ENCODE results near the gene PHETA1.
A peak's percentile ranks its signal among the peaks of the same experiment; 100 is the strongest.
"Not testable (repeated sequence)": the region's sequence is repeated elsewhere in the genome, so short reads cannot be mapped to it uniquely, and the experiment has no call there.

The PHETA1 gene

GRCh38 chr12:111379942-111380554 lies 11.2 kb upstream of the PHETA1 start:
- H3K4me3 ChIP-seq (ENCODE audit: low read depth, low read length), result no peak overlapping the region
- no peak for TF ChIP-seq CTCF (IDR thresholded peaks at IDR 0.05; ENCODE audit: insufficient read depth, low read depth, low read length, missing control alignments)
- no peak for DNase-seq (ENCODE audit: low read depth)

- TF ChIP-seq CTCF (IDR thresholded peaks at IDR 0.05; ENCODE audit: insufficient read depth, low read depth, low read length, missing control alignments), result no peak
These were observed 8.5 kb upstream of the PHETA1 start for GRCh38 chr12:111377440-111377839.

DNA sequence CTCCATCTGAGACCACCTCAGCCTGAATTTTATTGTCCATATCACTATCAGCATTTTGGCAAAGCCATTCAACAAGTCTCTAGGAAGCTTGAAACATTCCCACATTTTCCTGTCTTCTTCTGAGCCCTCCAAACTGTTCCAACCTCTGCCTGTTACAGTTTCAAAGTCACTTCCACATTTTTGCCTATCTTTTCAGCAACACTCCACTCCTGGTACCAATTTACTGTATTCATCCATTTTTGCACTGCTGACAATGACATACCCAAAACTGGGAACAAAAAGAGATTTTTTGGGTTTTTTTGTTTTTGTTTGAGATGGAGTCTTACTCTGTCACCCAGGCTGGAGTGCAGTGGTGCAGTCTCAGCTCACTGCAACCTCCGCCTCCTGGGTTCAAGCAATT lies 4.3 kb upstream of the PHETA1 start:
- H3K4me3 ChIP-seq (ENCODE audit: low read depth, low read length); DNase-seq (ENCODE audit: low read depth): not testable (repeated sequence)

More at GRCh38 chr12:111377440-111377839, 8.5 kb upstream of the PHETA1 start:
- no peak for DNase-seq (ENCODE audit: low read depth)
- no peak overlapping the region for H3K4me3 ChIP-seq (ENCODE audit: low read depth, low read length)

DNA sequence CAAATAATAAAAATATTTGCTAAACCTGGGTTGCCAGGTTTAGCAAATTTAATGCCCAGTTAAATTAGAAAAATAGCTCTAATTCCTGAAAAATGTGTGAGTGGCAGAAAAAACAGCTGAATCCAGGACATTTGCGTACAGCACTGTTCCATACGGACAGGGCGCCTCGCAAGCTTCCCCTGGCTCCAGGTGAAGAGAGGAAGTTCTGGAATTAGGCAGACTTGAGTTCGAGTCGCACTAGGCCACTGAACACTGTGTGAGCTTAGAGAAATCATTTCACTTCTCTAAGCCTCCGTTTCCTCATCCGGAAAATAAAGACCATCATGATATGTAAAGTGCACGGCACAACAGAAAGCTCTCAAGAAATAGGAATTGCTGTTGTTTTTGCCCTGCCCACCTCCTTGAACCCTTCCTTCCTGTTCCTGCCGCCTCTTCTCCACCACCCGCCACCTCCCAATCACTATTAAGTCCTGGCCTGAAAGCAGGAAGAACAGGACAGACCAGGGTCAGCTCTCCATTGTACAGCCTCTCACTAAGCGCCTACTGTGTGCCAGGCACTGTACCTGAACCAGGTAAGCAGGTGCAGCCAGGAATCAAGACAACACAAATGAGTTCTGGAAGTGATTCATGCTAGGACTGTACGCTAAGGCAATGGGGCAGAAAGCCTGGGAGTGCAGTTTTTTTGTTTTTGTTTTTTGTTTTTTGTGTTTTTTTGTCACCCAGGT lies 763 bp upstream of the PHETA1 start:
- TF ChIP-seq CTCF (IDR thresholded peaks at IDR 0.05; ENCODE audit: insufficient read depth, low read depth, low read length, missing control alignments), result no peak
- DNase-seq (ENCODE audit: low read depth), result no peak
- peak overlapping the region; percentile 66 for H3K4me3 ChIP-seq (ENCODE audit: low read depth, low read length)

- no peak for DNase-seq (ENCODE audit: low read depth)
- H3K4me3 ChIP-seq (ENCODE audit: low read depth, low read length), result peak overlapping the region; percentile 66
- TF ChIP-seq CTCF (IDR thresholded peaks at IDR 0.05; ENCODE audit: insufficient read depth, low read depth, low read length, missing control alignments), result no peak
These were observed 556 bp downstream of the PHETA1 start for GRCh38 chr12:111368291-111368787.

DNA sequence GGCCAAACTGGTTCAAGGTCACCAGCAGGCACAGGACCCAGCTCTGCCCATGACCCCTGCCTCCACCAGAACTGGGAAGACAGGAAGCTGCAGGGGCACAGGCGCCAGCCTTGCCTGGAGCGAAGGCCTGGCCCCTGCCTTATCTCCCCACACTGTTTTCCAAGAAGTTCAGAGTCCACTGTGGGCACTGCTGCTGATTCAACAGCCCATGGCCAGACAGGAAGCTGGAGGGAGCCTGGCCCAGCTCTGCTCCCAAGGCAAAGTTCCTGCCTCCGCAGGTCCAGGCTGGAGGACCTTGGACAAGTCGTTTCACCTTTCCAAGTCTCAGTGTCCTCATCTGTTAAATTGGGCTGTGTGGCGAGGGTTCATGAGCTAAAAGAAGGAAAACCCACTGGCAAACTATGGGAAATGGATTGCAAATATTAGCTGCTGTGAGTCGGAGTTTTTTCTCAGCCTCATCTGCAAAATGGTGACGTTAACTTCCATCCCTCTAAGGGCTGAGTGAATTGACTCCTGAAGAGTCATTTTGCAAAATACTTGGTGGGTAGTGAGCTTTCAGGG lies 1.2 kb downstream of the PHETA1 start:
- no peak overlapping the region for H3K4me3 ChIP-seq (ENCODE audit: low read depth, low read length)
- no peak for DNase-seq (ENCODE audit: low read depth)
- no peak for TF ChIP-seq CTCF (IDR thresholded peaks at IDR 0.05; ENCODE audit: insufficient read depth, low read depth, low read length, missing control alignments)

- TF ChIP-seq CTCF (IDR thresholded peaks at IDR 0.05; ENCODE audit: insufficient read depth, low read depth, low read length, missing control alignments), result no peak
These were observed 2.3 kb downstream of the PHETA1 start for GRCh38 chr12:111366583-111366982.

More at GRCh38 chr12:111366583-111366982, 2.3 kb downstream of the PHETA1 start:
- no peak for DNase-seq (ENCODE audit: low read depth)
- H3K4me3 ChIP-seq (ENCODE audit: low read depth, low read length), result no peak overlapping the region

Data from GM12865 (cell line).